Activated CD4-positive, alpha-beta T cell treated with anti-CD3 and anti-CD28 coated beads, Interleukin-2, amount 50 U/mL, for 24 hours (primary cell): ENCODE data around the gene EIF4EBP2.

Source experiments
- DNase-seq, 2 donors: peaks; one replicate each; pipeline ENCODE4 v3.0.0-alpha.2; 2020; ENCODE audit warnings: low read depth in 1 of 2, low spot score in 1 of 2

EIF4EBP2 gene

GRCh38 chr10:70378122-70378521 lies 25.8 kb upstream of the EIF4EBP2 start:
- no peak for DNase-seq

- no peak for DNase-seq
Measured at GRCh38 chr10:70379581-70380176, 24.3 kb upstream of the EIF4EBP2 start.

DNA sequence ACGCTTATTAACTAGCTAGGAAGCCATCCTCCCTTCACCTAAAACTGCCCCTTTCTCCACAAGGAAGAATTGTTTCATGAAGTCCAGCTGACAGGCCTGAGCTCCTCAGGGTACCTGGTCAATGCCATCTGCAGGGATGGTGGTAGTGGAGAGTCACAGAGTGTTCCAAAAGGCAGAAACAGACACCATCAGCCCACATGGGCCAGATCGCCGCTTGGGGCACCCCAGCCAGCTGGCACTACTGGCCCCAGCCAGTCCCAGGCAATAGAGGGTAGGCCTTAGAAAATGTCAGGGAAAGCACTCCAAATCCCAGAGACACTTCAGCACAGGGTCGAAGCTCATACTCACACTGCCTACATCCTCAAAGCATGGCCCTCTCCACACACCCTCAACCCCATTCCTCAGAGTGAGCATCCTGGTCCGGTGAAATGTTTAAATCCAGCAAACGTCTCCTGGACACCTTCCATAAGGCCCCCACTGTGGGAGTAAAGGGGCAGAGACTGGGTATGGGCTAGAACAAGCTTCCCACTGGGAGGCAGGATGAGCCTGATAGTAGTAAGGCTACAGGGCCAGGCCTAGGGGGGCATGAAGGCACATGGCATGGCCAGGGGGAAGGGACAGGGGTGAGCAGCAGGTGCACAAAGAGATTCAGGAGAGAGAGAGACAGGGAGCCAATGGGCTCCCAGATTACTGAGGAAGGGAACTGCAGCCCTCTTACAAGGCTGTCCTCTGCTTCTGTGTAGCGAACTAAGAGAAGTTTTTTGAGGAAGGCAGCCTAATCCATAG lies 23.4 kb upstream of the EIF4EBP2 start:
- DNase-seq, result no peak

DNA sequence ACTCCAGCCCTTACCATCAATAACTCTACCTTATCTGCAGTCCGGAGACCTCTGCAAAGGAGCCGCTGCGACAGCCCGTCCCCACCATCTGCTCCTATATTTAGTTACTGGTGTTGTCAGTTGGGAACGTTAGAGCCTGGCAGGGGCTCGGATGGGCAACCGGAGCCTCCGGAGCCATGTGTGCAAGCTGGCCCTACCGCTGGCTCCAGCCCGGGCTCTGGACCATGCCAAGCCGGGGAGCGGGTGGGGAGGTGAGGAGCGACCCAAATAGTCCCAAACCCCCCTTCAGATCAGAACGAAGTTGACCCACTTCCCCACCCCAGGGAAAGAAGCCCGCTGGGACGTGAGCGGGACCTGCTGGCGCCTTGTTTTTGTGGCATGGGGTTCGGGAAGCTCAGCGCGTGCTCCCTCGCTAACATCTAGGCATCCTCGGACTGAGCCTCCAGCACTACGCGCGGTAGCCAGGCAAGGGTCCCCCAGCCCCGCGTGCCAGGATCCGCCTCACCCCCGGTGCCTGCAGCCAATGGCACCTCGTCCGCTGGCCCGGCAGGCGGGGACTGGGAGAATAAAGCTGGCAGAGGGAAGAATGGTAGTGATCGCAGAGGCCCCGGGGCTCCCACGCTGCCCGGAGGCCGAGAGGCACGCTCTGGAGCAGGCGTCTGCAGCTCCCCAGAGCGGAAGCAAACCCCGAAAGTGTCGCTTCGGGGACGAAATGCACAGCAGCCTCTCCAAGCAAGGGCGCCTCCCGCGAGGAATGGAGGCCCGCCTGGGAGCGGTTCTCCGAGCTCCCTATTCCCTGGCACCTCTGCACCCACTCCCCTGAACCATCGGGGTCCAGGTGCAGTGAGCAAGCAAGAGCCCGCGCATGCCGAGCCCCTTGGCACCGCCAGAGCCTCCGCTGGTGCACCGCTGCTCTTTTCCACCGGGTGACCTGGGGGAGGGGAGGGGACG lies 22.2 kb upstream of the EIF4EBP2 start:
- DNase-seq, result peak in 1 of 2 donors; percentile 17

GRCh38 chr10:70391654-70392053 lies 12.3 kb upstream of the EIF4EBP2 start:
- no peak for DNase-seq

GRCh38 chr10:70396140-70396539 lies 7.8 kb upstream of the EIF4EBP2 start:
- no peak for DNase-seq

GRCh38 chr10:70399177-70399576 lies 4.8 kb upstream of the EIF4EBP2 start:
- no peak for DNase-seq

GRCh38 chr10:70403483-70404035 lies 386 bp upstream of the EIF4EBP2 start:
- no peak for DNase-seq

GRCh38 chr10:70404787-70405036 lies 767 bp downstream of the EIF4EBP2 start:
- DNase-seq, result no peak

GRCh38 chr10:70405037-70405824 lies 1.3 kb downstream of the EIF4EBP2 start:
- DNase-seq, result no peak

- no peak for DNase-seq
Measured at GRCh38 chr10:70409772-70410171, 5.8 kb downstream of the EIF4EBP2 start.

GRCh38 chr10:70410608-70411007 lies 6.7 kb downstream of the EIF4EBP2 start:
- no peak for DNase-seq

- DNase-seq, result no peak
Measured at GRCh38 chr10:70412356-70412755, 8.4 kb downstream of the EIF4EBP2 start.

GRCh38 chr10:70417568-70417967 lies 13.6 kb downstream of the EIF4EBP2 start:
- DNase-seq, result no peak

GRCh38 chr10:70418229-70418628 lies 14.3 kb downstream of the EIF4EBP2 start:
- DNase-seq, result no peak

DNA sequence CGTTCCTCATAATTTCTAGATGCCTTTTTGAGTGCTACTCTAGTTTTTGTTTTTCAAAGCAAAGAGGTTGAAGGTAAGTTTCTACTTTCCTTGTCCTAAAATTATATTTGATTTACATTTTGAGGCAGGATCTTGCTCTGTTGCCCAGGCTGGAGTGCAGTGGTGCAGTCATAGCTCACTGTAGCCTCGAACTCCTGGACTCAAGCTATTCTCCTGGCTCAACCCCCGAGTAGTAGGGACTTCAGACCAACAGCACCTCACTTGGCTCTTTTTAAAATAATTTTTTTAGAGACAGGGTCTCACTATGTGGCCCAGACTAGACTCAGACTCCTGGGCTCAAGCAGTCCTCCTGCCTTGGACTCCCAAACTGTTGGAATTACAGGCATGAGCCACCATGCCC lies 14.8 kb downstream of the EIF4EBP2 start:
- DNase-seq, result no peak

GRCh38 chr10:70424320-70424719 lies 20.4 kb downstream of the EIF4EBP2 start:
- DNase-seq, result no peak

DNA sequence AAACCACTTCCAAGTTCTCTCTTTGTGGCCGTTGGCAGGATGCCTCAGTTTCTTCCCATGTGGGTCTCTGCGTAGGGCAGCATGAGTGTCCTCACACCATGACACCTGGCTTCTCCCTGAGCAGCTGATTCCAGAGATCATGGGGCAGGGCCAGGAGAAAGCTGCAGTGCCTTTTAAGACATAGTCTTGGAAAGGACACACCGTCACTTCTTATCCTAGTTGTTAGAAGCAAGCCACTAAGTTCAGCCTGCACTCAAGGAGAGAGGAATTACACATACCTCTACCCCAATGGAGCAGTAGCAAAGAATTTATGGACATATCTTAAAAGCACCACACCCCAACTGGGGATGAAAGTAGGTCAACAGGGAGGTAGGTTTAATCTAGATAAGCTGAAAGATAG lies 21.2 kb downstream of the EIF4EBP2 start:
- DNase-seq, result no peak

DNA sequence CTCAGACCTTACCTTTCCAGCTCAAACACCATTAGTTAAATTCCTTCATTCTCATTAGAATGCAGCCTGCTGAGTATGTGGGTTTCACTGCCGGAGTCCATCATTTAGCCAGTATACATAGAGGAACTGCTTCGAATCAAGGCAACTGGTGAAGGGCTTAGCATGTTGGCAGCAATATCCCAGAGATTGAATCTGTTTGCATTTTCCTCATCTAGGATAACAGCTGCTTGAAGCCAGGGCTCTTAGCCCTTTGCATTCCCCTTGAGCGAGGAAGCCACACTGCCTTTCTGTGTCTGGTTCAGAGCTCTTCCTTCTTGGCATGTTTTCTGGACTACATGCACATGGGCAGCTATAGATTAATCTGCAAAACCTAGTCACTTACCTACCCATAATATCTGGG lies 22.9 kb downstream of the EIF4EBP2 start:
- no peak for DNase-seq

GRCh38 chr10:70430493-70431445 lies 26.8 kb downstream of the EIF4EBP2 start:
- DNase-seq, result no peak
